Epithelial cell of umbilical artery (primary cell): ENCODE results near the gene NPR3. TPM values are rescaled to one million over a fixed set of nuclear protein-coding genes. Genes with fewer than 3 reads are reported as not detected.

Experiments
- total RNA-seq: library from RNA; depleted of rRNA; stranded (reverse); fragments of >200 nt; gene quantifications from 2 replicates; pipeline ENCODE4 v1.2.3, GENCODE V29; 2014

The NPR3 gene, protein sequence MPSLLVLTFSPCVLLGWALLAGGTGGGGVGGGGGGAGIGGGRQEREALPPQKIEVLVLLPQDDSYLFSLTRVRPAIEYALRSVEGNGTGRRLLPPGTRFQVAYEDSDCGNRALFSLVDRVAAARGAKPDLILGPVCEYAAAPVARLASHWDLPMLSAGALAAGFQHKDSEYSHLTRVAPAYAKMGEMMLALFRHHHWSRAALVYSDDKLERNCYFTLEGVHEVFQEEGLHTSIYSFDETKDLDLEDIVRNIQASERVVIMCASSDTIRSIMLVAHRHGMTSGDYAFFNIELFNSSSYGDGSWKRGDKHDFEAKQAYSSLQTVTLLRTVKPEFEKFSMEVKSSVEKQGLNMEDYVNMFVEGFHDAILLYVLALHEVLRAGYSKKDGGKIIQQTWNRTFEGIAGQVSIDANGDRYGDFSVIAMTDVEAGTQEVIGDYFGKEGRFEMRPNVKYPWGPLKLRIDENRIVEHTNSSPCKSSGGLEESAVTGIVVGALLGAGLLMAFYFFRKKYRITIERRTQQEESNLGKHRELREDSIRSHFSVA
- total RNA-seq: 1.7 and 2.3 TPM in 2 replicates

DNA sequence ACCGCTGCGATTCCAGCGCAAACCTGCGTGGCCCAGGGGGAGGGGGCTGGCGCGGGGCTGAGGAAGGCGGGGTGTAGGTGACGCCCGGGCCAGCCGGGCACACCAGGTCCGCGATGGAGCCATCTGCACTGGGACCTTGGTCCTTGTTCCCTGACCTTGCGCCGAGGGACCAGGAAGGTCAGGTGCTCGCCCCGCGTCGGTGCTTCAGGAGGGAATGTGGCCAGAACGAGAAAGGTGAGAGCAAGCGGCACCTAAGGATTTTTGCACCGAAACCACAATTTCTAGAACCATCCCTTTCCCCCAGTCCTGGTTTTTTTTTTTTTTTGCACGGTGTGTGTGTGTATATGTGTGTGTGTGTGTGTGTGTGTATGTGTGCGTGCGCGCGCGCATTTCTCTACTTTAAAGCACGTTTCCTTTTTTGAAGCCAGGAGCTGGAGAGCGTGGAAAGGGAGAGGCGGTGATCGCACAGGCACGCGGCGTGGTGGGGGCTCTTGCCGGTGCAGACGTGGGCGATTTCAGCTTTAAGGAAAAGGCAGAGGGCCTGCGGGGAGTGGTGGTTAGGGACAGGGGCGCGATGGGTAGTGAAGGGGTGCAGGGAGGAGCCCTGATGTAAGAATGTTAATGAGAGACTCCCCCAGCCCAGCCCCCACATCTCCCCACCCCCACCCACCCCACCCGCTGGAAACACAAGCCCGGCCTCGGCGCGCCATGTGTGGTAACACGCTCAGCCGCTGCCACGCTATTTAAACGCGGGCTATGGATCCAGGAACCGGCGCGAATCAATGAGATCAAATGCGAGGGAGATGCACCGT lies at the start of gene NPR3:
Gene NPR3, plus strand, starts transcription at position 772 of the 812 bp plus-strand sequence. CDS start 456 bp downstream, outside the sequence.

Other genes starting within 250 kb of the NPR3 start
- gene SUB1, start 125.8 kb upstream of the NPR3 start, total RNA-seq: 108 and 141 TPM in 2 replicates